Testis (tissue), 3 donors: ENCODE results near the gene FAM193B. TPM values are rescaled to one million over a fixed set of nuclear protein-coding genes. Genes with fewer than 3 reads are reported as not detected.

ENCODE experiments used
- DNase-seq: peaks from one replicate; pipeline ENCODE4 v3.0.0-alpha.2; 2019
- H3K27ac ChIP-seq, 2 donors: fragments of 200-600 bp; sonication (generic); one replicate each; pipeline ENCODE4 v1.5.1; 2019
- H3K27me3 ChIP-seq: fragments of 200-600 bp; sonication (generic); one replicate; pipeline ENCODE4 v1.5.1; 2019
- H3K36me3 ChIP-seq: fragments of 200-600 bp; sonication (generic); one replicate; pipeline ENCODE4 v1.5.1; 2017; ENCODE audit warnings: low read depth; ENCODE audit errors: missing control alignments
- H3K4me1 ChIP-seq: fragments of 200-600 bp; sonication (generic); one replicate; pipeline ENCODE4 v1.5.1; 2019
- H3K4me3 ChIP-seq, 2 donors: fragments of 200-600 bp; sonication (generic); one replicate each; pipeline ENCODE4 v1.5.1; 2017 to 2019
- H3K9me3 ChIP-seq: fragments of 200-600 bp; sonication (generic); one replicate; pipeline ENCODE4 v1.5.1; 2017
- CTCF ChIP-seq, 3 experiments: fragments of 450-650 bp in 2 of 3; fragments of 200-600 bp in 1 of 3; sonication (generic) in 1 of 3; IDR thresholded peaks; one replicate each; pipeline ENCODE4 v1.5.1; 2016 to 2019; ENCODE audit warnings: antibody characterized with exemption in 3 of 3, mild to moderate bottlenecking in 2 of 3, moderate library complexity in 1 of 3
- POLR2A ChIP-seq: fragments of 450-650 bp; IDR thresholded peaks from one replicate; pipeline ENCODE4 v1.6.1; 2017; ENCODE audit warnings: antibody characterized with exemption, mild to moderate bottlenecking, moderate library complexity
- WGBS, 2 donors: methylation state at CpG; one replicate each; pipeline ENCODE4 v1.1.5; 2018; 5-methylcytosine and 5-hydroxymethylcytosine counted together
- intact Hi-C: fragments of 100-400 bp; cut with DNase I; formaldehyde crosslinking; loops from one replicate; pipeline ENCODE4 v1.15.1; 2023; ENCODE audit warnings: low total_unique reads
- polyA plus RNA-seq: library from polyadenylated mRNA; stranded (reverse); fragments of 350-450 nt; fragmentation: Illumina TruSeq; extraction: RNeasy Lipid Tissue Mini Kit (QIAGEN cat#74804); gene quantifications from one replicate; pipeline ENCODE4 v1.2.3, GENCODE V29; 2014; ENCODE audit warnings: low read depth, low replicate concordance; ENCODE audit not compliant: insufficient read depth
- total RNA-seq, 2 donors: library from RNA; depleted of rRNA; stranded (reverse); fragments of >200 nt; gene quantifications; one replicate each; pipeline ENCODE4 v1.2.3, GENCODE V29; 2016

FAM193B gene
- total and polyA plus RNA-seq, 3 donors from 2014 or later: 81.3 to 157 (median 111) TPM

GRCh38 chr5:177484902-177485549 is 69.3 kb downstream of the FAM193B start:
- intact Hi-C loops: no loop called here
- H3K36me3 ChIP-seq: no peaks in the 10 kb centered on the region
- no peak overlapping the region for H3K4me3 ChIP-seq
- DNase-seq: no peak
- H3K27me3 ChIP-seq: no peaks in the 10 kb centered on the region
- no peaks in the 10 kb centered on the region for H3K9me3 ChIP-seq
- H3K4me1 ChIP-seq: peaks cover 8% of the 10 kb centered on the region
- 49 to 59% methylated on average over 12 to 13 of the region's 13 CpGs for WGBS, 2 donors
- no peak overlapping the region for H3K27ac ChIP-seq
- TF ChIP-seq POLR2A (no peak), CTCF (IDR thresholded peaks at IDR 0.05) (no peak)

- Histone ChIP-seq H3K4me1 (peaks cover 16% of the 10 kb centered on the region), H3K4me3 (no peak overlapping the region), H3K9me3 (no peaks in the 10 kb centered on the region), H3K27me3 (no peaks in the 10 kb centered on the region), H3K27ac (no peak overlapping the region), H3K36me3 (no peaks in the 10 kb centered on the region)
- no peak for TF ChIP-seq POLR2A
- no peak for TF ChIP-seq CTCF (IDR thresholded peaks at IDR 0.05)
- intact Hi-C loops: no loop called here
- WGBS, 2 donors: 71 to 74% methylated on average over 22 of the region's 22 CpGs
- no peak for DNase-seq
These were observed 70.1 kb downstream of the FAM193B start for GRCh38 chr5:177483994-177484901.

GRCh38 chr5:177483042-177483441 is 71.3 kb downstream of the FAM193B start:
- H3K4me3 ChIP-seq: no peak overlapping the region

GRCh38 chr5:177482359-177482795 is 72.0 kb downstream of the FAM193B start:
- WGBS, 2 donors: 85 to 91% methylated on average over 10 of the region's 10 CpGs

More at GRCh38 chr5:177483042-177483441, 71.3 kb downstream of the FAM193B start:
- Histone ChIP-seq H3K36me3 (no peaks in the 10 kb centered on the region), H3K27ac (no peak overlapping the region), H3K9me3 (no peaks in the 10 kb centered on the region), H3K27me3 (no peaks in the 10 kb centered on the region), H3K4me1 (peaks cover 28% of the 10 kb centered on the region)
- DNase-seq: no peak
- TF ChIP-seq CTCF (IDR thresholded peaks at IDR 0.05): no peak
- no peak for TF ChIP-seq POLR2A
- intact Hi-C loops: no loop called here
- 84 to 97% methylated on average over 8 to 9 of the region's 9 CpGs for WGBS, 2 donors

More at GRCh38 chr5:177482359-177482795, 72.0 kb downstream of the FAM193B start:
- peaks cover 32% of the 10 kb centered on the region for H3K4me1 ChIP-seq
- H3K4me3 ChIP-seq: no peak overlapping the region
- intact Hi-C loops: no loop called here
- no peaks in the 10 kb centered on the region for H3K36me3 ChIP-seq
- H3K9me3 ChIP-seq: no peaks in the 10 kb centered on the region
- H3K27me3 ChIP-seq: no peaks in the 10 kb centered on the region
- no peak overlapping the region for H3K27ac ChIP-seq
- TF ChIP-seq CTCF (IDR thresholded peaks at IDR 0.05): no peak
- TF ChIP-seq POLR2A: no peak
- DNase-seq: no peak
